HepG2 (cell line): ENCODE data around the gene VWA1. TPM values are rescaled to one million over a fixed set of nuclear protein-coding genes. Genes with fewer than 3 reads are reported as not detected.

Source experiments
- CHD2 ChIP-seq: IDR thresholded peaks from 2 replicates; pipeline ENCODE4 v1.6.1; 2011; ENCODE audit warnings: low read depth, low read length, improper control_type of control experiment
- ETV5 ChIP-seq: IDR thresholded peaks from 2 replicates; pipeline ENCODE4 v1.6.1; 2018; ENCODE audit warnings: missing biosample characterization, missing genetic modification reagents, inconsistent platforms, borderline replicate concordance
- MEIS2 ChIP-seq: sonication (generic); formaldehyde crosslinking; IDR thresholded peaks from 2 replicates; pipeline ENCODE4 v1.9.0; 2021; ENCODE audit warnings: mild to moderate bottlenecking, missing genetic modification reagents
- SKI ChIP-seq: fragments of 450-650 bp; IDR thresholded peaks from one replicate; pipeline ENCODE4 v1.6.1; 2018; ENCODE audit warnings: mild to moderate bottlenecking; ENCODE audit not compliant: partially characterized antibody
- SMC3 ChIP-seq: IDR thresholded peaks from 2 replicates; pipeline ENCODE4 v1.6.1; 2011; ENCODE audit warnings: low read length, improper control_type of control experiment
- ZNF350 ChIP-seq: sonication (generic); formaldehyde crosslinking; IDR thresholded peaks from 2 replicates; pipeline ENCODE4 v1.4.0; 2020; ENCODE audit warnings: mild to moderate bottlenecking, low read depth, missing genetic modification reagents, borderline replicate concordance
- ZNF562 ChIP-seq: sonication (generic); formaldehyde crosslinking; IDR thresholded peaks from 2 replicates; pipeline ENCODE4 v1.8.0; 2022; ENCODE audit warnings: missing genetic modification reagents, borderline replicate concordance
- polyA plus RNA-seq, 8 experiments: library from polyadenylated mRNA; depleted of rRNA in 3 of 8; stranded (reverse) in 7 of 8; unstranded in 1 of 8; fragments of >200 nt; fragmentation: Illumina TruSeq in 4 of 8; extraction: Trizol in 4 of 8; gene quantifications; 2 replicates each; pipeline versions ENCODE4 v1.2.1 to v1.2.3, GENCODE V29; 2011 to 2016; ENCODE audit warnings: low read depth in 4 of 8, missing spikeins in 1 of 8, mixed read lengths in 1 of 8; ENCODE audit not compliant: insufficient read depth in 1 of 8
- total RNA-seq, 5 experiments: library from RNA; depleted of rRNA; stranded (reverse); fragments of >200 nt; fragmentation: Illumina TruSeq; extraction: Trizol; gene quantifications; 2 replicates each; pipeline ENCODE4 v1.2.3, GENCODE V29; 2016; ENCODE audit warnings: low read depth in 1 of 5
- TF ChIP-seq, protein P1 (sequence below): sonication (generic); formaldehyde crosslinking; IDR thresholded peaks from 2 replicates; pipeline ENCODE4 v1.5.0; 2020; ENCODE audit warnings: mild to moderate bottlenecking, missing genetic modification reagents
- TF ChIP-seq, protein P2 (sequence below): sonication (generic); formaldehyde crosslinking; conservative IDR thresholded peaks from 2 replicates; pipeline ENCODE4 v1.4.0; 2020; ENCODE audit warnings: mild to moderate bottlenecking, missing genetic modification reagents, moderate library complexity
- TF ChIP-seq, protein P3 (sequence below): sonication (generic); formaldehyde crosslinking; IDR thresholded peaks from 2 replicates; pipeline ENCODE4 v1.4.0; 2020; ENCODE audit warnings: low read depth, mild to moderate bottlenecking, missing genetic modification reagents
- TF ChIP-seq, protein P4 (sequence below): sonication (generic); formaldehyde crosslinking; conservative IDR thresholded peaks from 2 replicates; pipeline ENCODE4 v1.5.0; 2020; ENCODE audit warnings: missing genetic modification reagents
- TF ChIP-seq, protein P5 (sequence below): sonication (generic); formaldehyde crosslinking; IDR thresholded peaks from 2 replicates; pipeline ENCODE4 v1.5.1; 2020; ENCODE audit warnings: mild to moderate bottlenecking, missing genetic modification reagents, borderline replicate concordance

Gene VWA1
- total and polyA plus RNA-seq, 2 of the 13 experiments (the other 11 are each of a cell fraction or from before 2014, with no cell fraction given) = 40.9 to 57.5 TPM

GRCh38 chr1:1421147-1421906 lies 14.2 kb upstream of the VWA1 start, which contains the start of gene ANKRD65 (continued):
- TF ChIP-seq, protein P1, sequence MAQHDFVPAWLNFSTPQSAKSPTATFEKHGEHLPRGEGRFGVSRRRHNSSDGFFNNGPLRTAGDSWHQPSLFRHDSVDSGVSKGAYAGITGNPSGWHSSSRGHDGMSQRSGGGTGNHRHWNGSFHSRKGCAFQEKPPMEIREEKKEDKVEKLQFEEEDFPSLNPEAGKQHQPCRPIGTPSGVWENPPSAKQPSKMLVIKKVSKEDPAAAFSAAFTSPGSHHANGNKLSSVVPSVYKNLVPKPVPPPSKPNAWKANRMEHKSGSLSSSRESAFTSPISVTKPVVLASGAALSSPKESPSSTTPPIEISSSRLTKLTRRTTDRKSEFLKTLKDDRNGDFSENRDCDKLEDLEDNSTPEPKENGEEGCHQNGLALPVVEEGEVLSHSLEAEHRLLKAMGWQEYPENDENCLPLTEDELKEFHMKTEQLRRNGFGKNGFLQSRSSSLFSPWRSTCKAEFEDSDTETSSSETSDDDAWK = no peak
- TF ChIP-seq, protein P2, sequence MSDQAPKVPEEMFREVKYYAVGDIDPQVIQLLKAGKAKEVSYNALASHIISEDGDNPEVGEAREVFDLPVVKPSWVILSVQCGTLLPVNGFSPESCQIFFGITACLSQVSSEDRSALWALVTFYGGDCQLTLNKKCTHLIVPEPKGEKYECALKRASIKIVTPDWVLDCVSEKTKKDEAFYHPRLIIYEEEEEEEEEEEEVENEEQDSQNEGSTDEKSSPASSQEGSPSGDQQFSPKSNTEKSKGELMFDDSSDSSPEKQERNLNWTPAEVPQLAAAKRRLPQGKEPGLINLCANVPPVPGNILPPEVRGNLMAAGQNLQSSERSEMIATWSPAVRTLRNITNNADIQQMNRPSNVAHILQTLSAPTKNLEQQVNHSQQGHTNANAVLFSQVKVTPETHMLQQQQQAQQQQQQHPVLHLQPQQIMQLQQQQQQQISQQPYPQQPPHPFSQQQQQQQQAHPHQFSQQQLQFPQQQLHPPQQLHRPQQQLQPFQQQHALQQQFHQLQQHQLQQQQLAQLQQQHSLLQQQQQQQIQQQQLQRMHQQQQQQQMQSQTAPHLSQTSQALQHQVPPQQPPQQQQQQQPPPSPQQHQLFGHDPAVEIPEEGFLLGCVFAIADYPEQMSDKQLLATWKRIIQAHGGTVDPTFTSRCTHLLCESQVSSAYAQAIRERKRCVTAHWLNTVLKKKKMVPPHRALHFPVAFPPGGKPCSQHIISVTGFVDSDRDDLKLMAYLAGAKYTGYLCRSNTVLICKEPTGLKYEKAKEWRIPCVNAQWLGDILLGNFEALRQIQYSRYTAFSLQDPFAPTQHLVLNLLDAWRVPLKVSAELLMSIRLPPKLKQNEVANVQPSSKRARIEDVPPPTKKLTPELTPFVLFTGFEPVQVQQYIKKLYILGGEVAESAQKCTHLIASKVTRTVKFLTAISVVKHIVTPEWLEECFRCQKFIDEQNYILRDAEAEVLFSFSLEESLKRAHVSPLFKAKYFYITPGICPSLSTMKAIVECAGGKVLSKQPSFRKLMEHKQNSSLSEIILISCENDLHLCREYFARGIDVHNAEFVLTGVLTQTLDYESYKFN = peak; percentile 87
- TF ChIP-seq, protein P3, sequence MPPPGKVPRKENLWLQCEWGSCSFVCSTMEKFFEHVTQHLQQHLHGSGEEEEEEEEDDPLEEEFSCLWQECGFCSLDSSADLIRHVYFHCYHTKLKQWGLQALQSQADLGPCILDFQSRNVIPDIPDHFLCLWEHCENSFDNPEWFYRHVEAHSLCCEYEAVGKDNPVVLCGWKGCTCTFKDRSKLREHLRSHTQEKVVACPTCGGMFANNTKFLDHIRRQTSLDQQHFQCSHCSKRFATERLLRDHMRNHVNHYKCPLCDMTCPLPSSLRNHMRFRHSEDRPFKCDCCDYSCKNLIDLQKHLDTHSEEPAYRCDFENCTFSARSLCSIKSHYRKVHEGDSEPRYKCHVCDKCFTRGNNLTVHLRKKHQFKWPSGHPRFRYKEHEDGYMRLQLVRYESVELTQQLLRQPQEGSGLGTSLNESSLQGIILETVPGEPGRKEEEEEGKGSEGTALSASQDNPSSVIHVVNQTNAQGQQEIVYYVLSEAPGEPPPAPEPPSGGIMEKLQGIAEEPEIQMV (CRISPR knock-in tag) = no peak
- TF ChIP-seq SKI (no peak), SMC3 (no peak), ZNF350 (CRISPR knock-in tag) (peak; percentile 56), ETV5 (CRISPR knock-in tag) (peak; percentile 4; the same call in 1 of the 2 replicates), ZNF562 (CRISPR knock-in tag) (no peak), MEIS2 (CRISPR knock-in tag) (peak; percentile 69; the same call in 1 of the 2 replicates), CHD2 (no peak)
- TF ChIP-seq, protein P4, sequence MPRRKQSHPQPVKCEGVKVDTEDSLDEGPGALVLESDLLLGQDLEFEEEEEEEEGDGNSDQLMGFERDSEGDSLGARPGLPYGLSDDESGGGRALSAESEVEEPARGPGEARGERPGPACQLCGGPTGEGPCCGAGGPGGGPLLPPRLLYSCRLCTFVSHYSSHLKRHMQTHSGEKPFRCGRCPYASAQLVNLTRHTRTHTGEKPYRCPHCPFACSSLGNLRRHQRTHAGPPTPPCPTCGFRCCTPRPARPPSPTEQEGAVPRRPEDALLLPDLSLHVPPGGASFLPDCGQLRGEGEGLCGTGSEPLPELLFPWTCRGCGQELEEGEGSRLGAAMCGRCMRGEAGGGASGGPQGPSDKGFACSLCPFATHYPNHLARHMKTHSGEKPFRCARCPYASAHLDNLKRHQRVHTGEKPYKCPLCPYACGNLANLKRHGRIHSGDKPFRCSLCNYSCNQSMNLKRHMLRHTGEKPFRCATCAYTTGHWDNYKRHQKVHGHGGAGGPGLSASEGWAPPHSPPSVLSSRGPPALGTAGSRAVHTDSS (CRISPR knock-in tag) = no peak
- TF ChIP-seq, protein P5, sequence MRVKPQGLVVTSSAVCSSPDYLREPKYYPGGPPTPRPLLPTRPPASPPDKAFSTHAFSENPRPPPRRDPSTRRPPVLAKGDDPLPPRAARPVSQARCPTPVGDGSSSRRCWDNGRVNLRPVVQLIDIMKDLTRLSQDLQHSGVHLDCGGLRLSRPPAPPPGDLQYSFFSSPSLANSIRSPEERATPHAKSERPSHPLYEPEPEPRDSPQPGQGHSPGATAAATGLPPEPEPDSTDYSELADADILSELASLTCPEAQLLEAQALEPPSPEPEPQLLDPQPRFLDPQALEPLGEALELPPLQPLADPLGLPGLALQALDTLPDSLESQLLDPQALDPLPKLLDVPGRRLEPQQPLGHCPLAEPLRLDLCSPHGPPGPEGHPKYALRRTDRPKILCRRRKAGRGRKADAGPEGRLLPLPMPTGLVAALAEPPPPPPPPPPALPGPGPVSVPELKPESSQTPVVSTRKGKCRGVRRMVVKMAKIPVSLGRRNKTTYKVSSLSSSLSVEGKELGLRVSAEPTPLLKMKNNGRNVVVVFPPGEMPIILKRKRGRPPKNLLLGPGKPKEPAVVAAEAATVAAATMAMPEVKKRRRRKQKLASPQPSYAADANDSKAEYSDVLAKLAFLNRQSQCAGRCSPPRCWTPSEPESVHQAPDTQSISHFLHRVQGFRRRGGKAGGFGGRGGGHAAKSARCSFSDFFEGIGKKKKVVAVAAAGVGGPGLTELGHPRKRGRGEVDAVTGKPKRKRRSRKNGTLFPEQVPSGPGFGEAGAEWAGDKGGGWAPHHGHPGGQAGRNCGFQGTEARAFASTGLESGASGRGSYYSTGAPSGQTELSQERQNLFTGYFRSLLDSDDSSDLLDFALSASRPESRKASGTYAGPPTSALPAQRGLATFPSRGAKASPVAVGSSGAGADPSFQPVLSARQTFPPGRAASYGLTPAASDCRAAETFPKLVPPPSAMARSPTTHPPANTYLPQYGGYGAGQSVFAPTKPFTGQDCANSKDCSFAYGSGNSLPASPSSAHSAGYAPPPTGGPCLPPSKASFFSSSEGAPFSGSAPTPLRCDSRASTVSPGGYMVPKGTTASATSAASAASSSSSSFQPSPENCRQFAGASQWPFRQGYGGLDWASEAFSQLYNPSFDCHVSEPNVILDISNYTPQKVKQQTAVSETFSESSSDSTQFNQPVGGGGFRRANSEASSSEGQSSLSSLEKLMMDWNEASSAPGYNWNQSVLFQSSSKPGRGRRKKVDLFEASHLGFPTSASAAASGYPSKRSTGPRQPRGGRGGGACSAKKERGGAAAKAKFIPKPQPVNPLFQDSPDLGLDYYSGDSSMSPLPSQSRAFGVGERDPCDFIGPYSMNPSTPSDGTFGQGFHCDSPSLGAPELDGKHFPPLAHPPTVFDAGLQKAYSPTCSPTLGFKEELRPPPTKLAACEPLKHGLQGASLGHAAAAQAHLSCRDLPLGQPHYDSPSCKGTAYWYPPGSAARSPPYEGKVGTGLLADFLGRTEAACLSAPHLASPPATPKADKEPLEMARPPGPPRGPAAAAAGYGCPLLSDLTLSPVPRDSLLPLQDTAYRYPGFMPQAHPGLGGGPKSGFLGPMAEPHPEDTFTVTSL (CRISPR knock-in tag) = no peak
